ENCODE results near the gene LGALS9. TPM values are rescaled to one million over a fixed set of nuclear protein-coding genes. Genes with fewer than 3 reads are reported as not detected.

Gene LGALS9
- polyA plus RNA-seq, 1 donor (not counting 4 experiments of a cell fraction or from before 2014, with no cell fraction given) = 0.94 TPM

DNA sequence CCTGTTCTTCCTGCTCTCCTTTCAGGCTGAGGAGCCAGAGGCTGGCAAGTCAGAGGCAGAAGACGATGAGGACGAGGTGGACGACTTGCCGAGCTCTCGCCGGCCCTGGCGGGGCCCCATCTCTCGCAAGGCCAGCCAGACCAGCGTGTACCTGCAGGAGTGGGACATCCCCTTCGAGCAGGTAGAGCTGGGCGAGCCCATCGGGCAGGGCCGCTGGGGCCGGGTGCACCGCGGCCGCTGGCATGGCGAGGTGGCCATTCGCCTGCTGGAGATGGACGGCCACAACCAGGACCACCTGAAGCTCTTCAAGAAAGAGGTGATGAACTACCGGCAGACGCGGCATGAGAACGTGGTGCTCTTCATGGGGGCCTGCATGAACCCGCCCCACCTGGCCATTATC, 25.6 kb upstream of the LGALS9 start:
- FAIRE-seq (no peak), DNase-seq (ENCODE audit: low read depth, low spot score) (no peak)
- Histone ChIP-seq H3K4me1 (ENCODE audit: control insufficient read depth, extremely low read depth, insufficient read depth, low read length) (peaks cover 4% of the 10 kb centered on the region), H3K9ac (ENCODE audit: control insufficient read depth, extremely low read depth, insufficient read depth, low read length) (no peak overlapping the region), H3K9me1 (ENCODE audit: control insufficient read depth, extremely low read depth, insufficient read depth, low read length) (no peaks in the 10 kb centered on the region), H3K4me3 (ENCODE audit: control insufficient read depth in 2 of 3, extremely low read depth in 1 of 3, insufficient read depth in 2 of 3, low read depth in 1 of 3, low read length in 3 of 3) (no peak overlapping the region), H3K27me3 (ENCODE audit: control insufficient read depth, extremely low read depth, insufficient read depth, low read length) (no peaks in the 10 kb centered on the region), H3K9me3 (ENCODE audit: control insufficient read depth, low read depth, low read length) (no peaks in the 10 kb centered on the region), H2AFZ (ENCODE audit: control insufficient read depth, low read length) (no peak overlapping the region), H3K79me2 (ENCODE audit: control insufficient read depth, insufficient read depth, low read length) (no peaks in the 10 kb centered on the region), H4K20me1 (ENCODE audit: control insufficient read depth, extremely low read depth, insufficient read depth, low read length) (no peaks in the 10 kb centered on the region), H3K36me3 (ENCODE audit: control insufficient read depth in 2 of 2, extremely low read depth in 1 of 2, insufficient read depth in 2 of 2, low read length in 2 of 2) (no peaks in the 10 kb centered on the region), H3K27ac (ENCODE audit: control insufficient read depth, insufficient read depth, low read length) (no peak overlapping the region), H3K4me2 (ENCODE audit: control insufficient read depth, extremely low read depth, insufficient read depth, low read depth, low read length) (no peak overlapping the region)
- dilution Hi-C loops (cut with MboI; ENCODE audit: extremely low pct_ligation_motif_present, low sequenced_read_pairs) = no loop called here
- TF ChIP-seq, protein P1, sequence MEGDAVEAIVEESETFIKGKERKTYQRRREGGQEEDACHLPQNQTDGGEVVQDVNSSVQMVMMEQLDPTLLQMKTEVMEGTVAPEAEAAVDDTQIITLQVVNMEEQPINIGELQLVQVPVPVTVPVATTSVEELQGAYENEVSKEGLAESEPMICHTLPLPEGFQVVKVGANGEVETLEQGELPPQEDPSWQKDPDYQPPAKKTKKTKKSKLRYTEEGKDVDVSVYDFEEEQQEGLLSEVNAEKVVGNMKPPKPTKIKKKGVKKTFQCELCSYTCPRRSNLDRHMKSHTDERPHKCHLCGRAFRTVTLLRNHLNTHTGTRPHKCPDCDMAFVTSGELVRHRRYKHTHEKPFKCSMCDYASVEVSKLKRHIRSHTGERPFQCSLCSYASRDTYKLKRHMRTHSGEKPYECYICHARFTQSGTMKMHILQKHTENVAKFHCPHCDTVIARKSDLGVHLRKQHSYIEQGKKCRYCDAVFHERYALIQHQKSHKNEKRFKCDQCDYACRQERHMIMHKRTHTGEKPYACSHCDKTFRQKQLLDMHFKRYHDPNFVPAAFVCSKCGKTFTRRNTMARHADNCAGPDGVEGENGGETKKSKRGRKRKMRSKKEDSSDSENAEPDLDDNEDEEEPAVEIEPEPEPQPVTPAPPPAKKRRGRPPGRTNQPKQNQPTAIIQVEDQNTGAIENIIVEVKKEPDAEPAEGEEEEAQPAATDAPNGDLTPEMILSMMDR (optimal IDR thresholded peaks at IDR 0.05 in 1 of 3, IDR thresholded peaks at IDR 0.05 in 1 of 3, conservative IDR thresholded peaks at IDR 0.05 in 1 of 3; ENCODE audit: extremely low read depth in 1 of 3, insufficient read depth in 2 of 3, low read length in 3 of 3) = no peak

DNA sequence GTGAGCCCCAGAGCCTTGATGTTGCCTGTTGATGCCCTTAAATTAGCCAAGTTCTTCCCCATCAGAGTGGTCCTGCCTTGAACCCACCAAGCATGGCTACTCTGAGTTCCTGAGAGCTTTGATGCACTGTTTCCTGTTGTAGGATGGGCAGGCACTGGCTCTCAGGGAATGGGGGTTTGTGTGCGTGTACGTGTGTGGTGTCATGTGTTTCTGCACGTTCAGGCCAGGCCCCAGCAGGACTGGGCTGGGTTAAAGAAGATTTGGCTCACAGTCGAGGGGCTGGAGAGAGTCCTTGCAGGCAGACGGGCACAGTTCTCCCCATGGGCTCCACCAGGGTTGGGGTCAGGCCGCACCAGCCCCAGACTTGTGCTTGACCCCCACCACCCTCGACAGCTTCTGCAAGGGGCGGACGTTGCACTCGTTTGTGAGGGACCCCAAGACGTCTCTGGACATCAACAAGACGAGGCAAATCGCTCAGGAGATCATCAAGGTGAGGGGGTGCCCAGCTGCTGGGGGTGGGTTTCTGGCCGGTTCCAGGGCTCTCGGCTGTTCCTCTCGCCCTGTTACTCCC, 23.4 kb upstream of the LGALS9 start:
- H3K27me3 ChIP-seq (ENCODE audit: control insufficient read depth, extremely low read depth, insufficient read depth, low read length) = no peaks in the 10 kb centered on the region
- FAIRE-seq (no peak), DNase-seq (ENCODE audit: low read depth, low spot score) (no peak)
- no peak overlapping the region for H3K27ac ChIP-seq (ENCODE audit: control insufficient read depth, insufficient read depth, low read length)
- H3K79me2 ChIP-seq (ENCODE audit: control insufficient read depth, insufficient read depth, low read length) = no peaks in the 10 kb centered on the region
- TF ChIP-seq EZH2 (IDR thresholded peaks at IDR 0.05; ENCODE audit: low read length) = no peak
- TF ChIP-seq, protein P1 (optimal IDR thresholded peaks at IDR 0.05 in 1 of 3, IDR thresholded peaks at IDR 0.05 in 1 of 3, conservative IDR thresholded peaks at IDR 0.05 in 1 of 3; ENCODE audit: extremely low read depth in 1 of 3, insufficient read depth in 2 of 3, low read length in 3 of 3) = no peak
- no peak overlapping the region for H3K9ac ChIP-seq (ENCODE audit: control insufficient read depth, extremely low read depth, insufficient read depth, low read length)
- no peaks in the 10 kb centered on the region for H3K9me1 ChIP-seq (ENCODE audit: control insufficient read depth, extremely low read depth, insufficient read depth, low read length)
- H3K4me3 ChIP-seq (ENCODE audit: control insufficient read depth in 2 of 3, extremely low read depth in 1 of 3, insufficient read depth in 2 of 3, low read depth in 1 of 3, low read length in 3 of 3) = no peak overlapping the region
- H3K9me3 ChIP-seq (ENCODE audit: control insufficient read depth, low read depth, low read length) = no peaks in the 10 kb centered on the region
- dilution Hi-C loops (cut with MboI; ENCODE audit: extremely low pct_ligation_motif_present, low sequenced_read_pairs) = no loop called here
- H3K4me1 ChIP-seq (ENCODE audit: control insufficient read depth, extremely low read depth, insufficient read depth, low read length) = no peaks in the 10 kb centered on the region
- no peaks in the 10 kb centered on the region for H3K36me3 ChIP-seq (ENCODE audit: control insufficient read depth in 2 of 2, extremely low read depth in 1 of 2, insufficient read depth in 2 of 2, low read length in 2 of 2)
- H4K20me1 ChIP-seq (ENCODE audit: control insufficient read depth, extremely low read depth, insufficient read depth, low read length) = no peaks in the 10 kb centered on the region
- no peak overlapping the region for H3K4me2 ChIP-seq (ENCODE audit: control insufficient read depth, extremely low read depth, insufficient read depth, low read depth, low read length)
- H2AFZ ChIP-seq (ENCODE audit: control insufficient read depth, low read length) = no peak overlapping the region

Measured in keratinocyte (primary cell).